Esophagus muscularis mucosa (tissue), 4 donors: Measurements from ENCODE around the gene GRIK3. TPM values are rescaled to one million over a fixed set of nuclear protein-coding genes. Genes with fewer than 3 reads are reported as not detected.

Experiments used
- DNase-seq: peaks from one replicate; pipeline ENCODE4 v3.0.0-alpha.2; 2017; ENCODE audit errors: extremely low spot score
- H3K27ac ChIP-seq, 4 donors: fragments of 200-600 bp; sonication (generic); replicated peaks in 1 of 4; 1 replicate in 3 of 4; 2 replicates in 1 of 4; pipeline ENCODE4 v1.5.1; 2016 to 2019; ENCODE audit warnings: mild to moderate bottlenecking in 1 of 4
- H3K27me3 ChIP-seq, 4 donors: fragments of 200-600 bp; sonication (generic); one replicate each; pipeline versions ENCODE4 v1.5.1 to v1.6.0; 2016 to 2019
- H3K36me3 ChIP-seq, 4 donors: fragments of 200-600 bp; sonication (generic); one replicate each; pipeline ENCODE4 v1.5.1; 2016 to 2019
- H3K4me1 ChIP-seq, 4 donors: fragments of 200-600 bp; sonication (generic); one replicate each; pipeline ENCODE4 v1.5.1; 2016 to 2019
- H3K4me3 ChIP-seq, 4 donors: fragments of 200-600 bp; sonication (generic); 1 replicate in 2 of 4; 2 replicates in 2 of 4; pipeline ENCODE4 v1.5.1; 2016 to 2019; ENCODE audit warnings: mild to moderate bottlenecking in 4 of 4, moderate library complexity in 1 of 4
- H3K9me3 ChIP-seq, 4 donors: fragments of 200-600 bp; sonication (generic); 1 replicate in 3 of 4; 2 replicates in 1 of 4; pipeline ENCODE4 v1.5.1; 2016 to 2019
- EP300 ChIP-seq: sonication (generic); formaldehyde crosslinking; IDR thresholded peaks from one replicate; pipeline ENCODE4 v1.6.1; 2017; ENCODE audit warnings: antibody characterized with exemption
- POLR2A ChIP-seq: fragments of 450-650 bp; IDR thresholded peaks from one replicate; pipeline ENCODE4 v1.6.1; 2017; ENCODE audit warnings: antibody characterized with exemption, moderate library complexity, mild to moderate bottlenecking, low read depth
- POLR2AphosphoS5 ChIP-seq, 2 donors: sonication (generic); formaldehyde crosslinking; IDR thresholded peaks; one replicate each; pipeline ENCODE4 v1.6.1; 2017; ENCODE audit warnings: antibody characterized with exemption in 2 of 2
- WGBS: methylation state at CpG from one replicate; pipeline ENCODE4 v1.1.5; 2018; 5-methylcytosine and 5-hydroxymethylcytosine counted together
- intact Hi-C: fragments of 100-400 bp; cut with DNase I; formaldehyde crosslinking; loops from one replicate; pipeline ENCODE4 v1.15.1; 2023
- total RNA-seq, 4 donors: library from RNA; depleted of rRNA; stranded (reverse); fragments of >200 nt; gene quantifications; one replicate each; pipeline versions ENCODE4 v1.1.0 to v1.2.1, GENCODE V29; 2016
- TF ChIP-seq, protein P1 (sequence below), 3 experiments: fragments of 200-600 bp in 2 of 3; fragments of 450-650 bp in 1 of 3; sonication (generic) in 2 of 3; IDR thresholded peaks; one replicate each; pipeline ENCODE4 v1.5.1; 2017 to 2019; ENCODE audit warnings: antibody characterized with exemption in 3 of 3, mild to moderate bottlenecking in 2 of 3, moderate library complexity in 1 of 3

Gene GRIK3
- total RNA-seq, 4 donors from 2014 or later = 5.3 to 7.9 (median 6.6) TPM

DNA sequence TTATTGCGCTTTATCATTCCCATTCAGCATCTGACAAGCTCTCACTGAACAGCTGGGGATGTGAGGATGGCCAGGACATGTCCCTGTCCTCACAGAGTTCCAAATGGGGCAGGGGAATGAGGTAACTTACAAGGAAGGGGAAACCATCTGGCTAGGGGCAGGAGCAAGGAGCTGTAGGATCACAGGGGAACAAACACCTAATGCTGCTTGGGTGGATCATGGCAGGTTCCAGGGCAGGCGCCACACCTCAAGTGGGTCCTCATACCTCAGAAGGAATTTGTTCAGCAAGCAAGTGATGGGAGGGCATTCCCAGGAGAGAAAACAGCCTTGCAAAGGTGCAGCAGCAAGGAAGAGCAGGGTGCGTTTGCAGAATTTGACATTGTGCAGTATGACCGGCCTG is 35.1 kb upstream of the GRIK3 start:
- DNase-seq = no peak
- 87% methylated on average over 4 of the region's 4 CpGs for WGBS
- Histone ChIP-seq H3K27ac (no peak overlapping the region), H3K27me3 (peaks cover 0 to 86% (median 0%) of the 10 kb centered on the region in 4 donors), H3K36me3 (no peaks in the 10 kb centered on the region), H3K4me1 (no peaks in the 10 kb centered on the region), H3K4me3 (no peak overlapping the region), H3K9me3 (no peaks in the 10 kb centered on the region)
- intact Hi-C loops = no loop called here
- TF ChIP-seq EP300 (no peak), POLR2A (no peak), POLR2AphosphoS5 (IDR thresholded peaks at IDR 0.05) (no peak)
- TF ChIP-seq, protein P1, sequence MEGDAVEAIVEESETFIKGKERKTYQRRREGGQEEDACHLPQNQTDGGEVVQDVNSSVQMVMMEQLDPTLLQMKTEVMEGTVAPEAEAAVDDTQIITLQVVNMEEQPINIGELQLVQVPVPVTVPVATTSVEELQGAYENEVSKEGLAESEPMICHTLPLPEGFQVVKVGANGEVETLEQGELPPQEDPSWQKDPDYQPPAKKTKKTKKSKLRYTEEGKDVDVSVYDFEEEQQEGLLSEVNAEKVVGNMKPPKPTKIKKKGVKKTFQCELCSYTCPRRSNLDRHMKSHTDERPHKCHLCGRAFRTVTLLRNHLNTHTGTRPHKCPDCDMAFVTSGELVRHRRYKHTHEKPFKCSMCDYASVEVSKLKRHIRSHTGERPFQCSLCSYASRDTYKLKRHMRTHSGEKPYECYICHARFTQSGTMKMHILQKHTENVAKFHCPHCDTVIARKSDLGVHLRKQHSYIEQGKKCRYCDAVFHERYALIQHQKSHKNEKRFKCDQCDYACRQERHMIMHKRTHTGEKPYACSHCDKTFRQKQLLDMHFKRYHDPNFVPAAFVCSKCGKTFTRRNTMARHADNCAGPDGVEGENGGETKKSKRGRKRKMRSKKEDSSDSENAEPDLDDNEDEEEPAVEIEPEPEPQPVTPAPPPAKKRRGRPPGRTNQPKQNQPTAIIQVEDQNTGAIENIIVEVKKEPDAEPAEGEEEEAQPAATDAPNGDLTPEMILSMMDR (IDR thresholded peaks at IDR 0.05) = no peak

DNA sequence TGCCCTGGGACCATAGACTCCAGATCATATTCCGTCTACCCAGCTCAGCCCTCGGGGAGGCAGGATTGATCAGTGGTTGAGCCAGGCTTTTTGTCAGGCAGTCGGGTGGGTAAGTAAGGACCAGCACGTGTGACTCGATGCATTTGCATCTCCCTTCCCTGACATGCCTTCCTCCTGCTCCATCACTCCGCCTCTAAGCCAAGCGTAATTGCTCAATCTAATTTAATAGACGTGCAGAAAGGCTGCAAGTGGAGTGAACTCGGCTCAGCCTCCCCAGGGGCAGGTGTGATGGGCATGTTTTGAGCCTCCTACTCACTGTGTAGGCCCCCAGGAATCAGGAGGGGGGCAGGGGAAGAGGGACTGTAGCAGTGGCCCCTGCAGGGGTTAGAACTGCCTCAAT is 34.6 kb upstream of the GRIK3 start:
- no peak for DNase-seq
- Histone ChIP-seq H3K27ac (no peak overlapping the region), H3K9me3 (no peaks in the 10 kb centered on the region), H3K36me3 (no peaks in the 10 kb centered on the region), H3K4me1 (no peaks in the 10 kb centered on the region), H3K27me3 (peaks cover 0 to 88% (median 0%) of the 10 kb centered on the region in 4 donors), H3K4me3 (no peak overlapping the region)
- TF ChIP-seq EP300 (no peak), POLR2A (no peak), POLR2AphosphoS5 (IDR thresholded peaks at IDR 0.05) (no peak)
- TF ChIP-seq, protein P1 (IDR thresholded peaks at IDR 0.05) = no peak
- intact Hi-C loops = no loop called here
- WGBS = 57% methylated on average over 9 of the region's 9 CpGs

DNA sequence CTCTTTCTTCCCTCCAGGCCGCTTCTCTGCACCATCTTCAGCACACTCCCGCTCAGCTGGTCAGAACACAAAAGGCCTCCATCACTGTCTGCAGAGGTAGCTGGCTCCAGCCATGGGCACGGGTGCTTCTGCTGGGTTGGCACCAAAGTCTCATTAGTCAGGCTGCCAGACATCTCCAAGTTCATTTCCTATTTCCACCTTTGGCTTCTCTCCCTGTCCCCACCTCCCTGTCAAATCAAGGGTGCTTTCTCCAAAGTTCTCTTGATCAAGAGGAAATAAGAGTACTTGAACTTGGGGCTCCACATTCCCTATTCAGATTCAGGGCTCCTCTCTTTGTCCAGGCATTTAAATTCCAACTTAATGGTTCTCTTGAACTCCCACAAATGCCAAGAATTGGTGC is 33.9 kb upstream of the GRIK3 start:
- peaks cover 0 to 81% (median 0%) of the 10 kb centered on the region in 4 donors for H3K27me3 ChIP-seq
- TF ChIP-seq POLR2AphosphoS5 (IDR thresholded peaks at IDR 0.05) = no peak
- TF ChIP-seq POLR2A = no peak
- TF ChIP-seq, protein P1 (IDR thresholded peaks at IDR 0.05) = no peak
- no peak for TF ChIP-seq EP300

DNA sequence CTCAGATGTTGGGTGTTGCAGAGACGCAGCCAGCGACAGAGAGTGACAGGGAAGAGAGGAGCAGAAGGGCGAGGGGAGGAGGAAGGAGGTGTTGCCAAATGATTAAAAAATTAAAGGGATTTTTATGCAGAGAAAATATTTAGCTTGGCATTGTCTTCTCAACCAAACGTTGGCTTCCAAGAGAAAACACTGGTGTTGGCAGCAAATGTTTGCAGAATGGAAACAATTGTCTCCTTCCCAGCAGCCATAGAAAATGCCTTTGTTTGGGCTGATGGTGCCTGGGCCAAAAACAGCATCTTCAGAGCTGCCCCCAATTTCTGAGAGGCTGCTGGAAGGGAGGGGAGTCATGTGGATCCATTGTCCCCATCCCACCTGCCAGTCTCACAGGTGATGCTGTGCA is 29.7 kb upstream of the GRIK3 start:
- intact Hi-C loops = no loop called here
- Histone ChIP-seq H3K27me3 (peaks cover 0 to 50% (median 1%) of the 10 kb centered on the region in 4 donors), H3K27ac (no peak overlapping the region), H3K36me3 (no peaks in the 10 kb centered on the region), H3K9me3 (no peaks in the 10 kb centered on the region), H3K4me3 (no peak overlapping the region), H3K4me1 (no peaks in the 10 kb centered on the region)
- TF ChIP-seq POLR2AphosphoS5 (IDR thresholded peaks at IDR 0.05) (no peak), EP300 (no peak), POLR2A (no peak)
- TF ChIP-seq, protein P1 (IDR thresholded peaks at IDR 0.05) = no peak
- WGBS = 44% methylated on average over 4 of the region's 4 CpGs
- no peak for DNase-seq

More for the DNA sequence above, 33.9 kb upstream of the GRIK3 start:
- 86% methylated on average over 3 of the region's 3 CpGs for WGBS
- Histone ChIP-seq H3K27ac (no peak overlapping the region), H3K4me1 (no peaks in the 10 kb centered on the region), H3K36me3 (no peaks in the 10 kb centered on the region), H3K9me3 (no peaks in the 10 kb centered on the region), H3K4me3 (no peak overlapping the region)
- no peak for DNase-seq
- intact Hi-C loops = no loop called here

DNA sequence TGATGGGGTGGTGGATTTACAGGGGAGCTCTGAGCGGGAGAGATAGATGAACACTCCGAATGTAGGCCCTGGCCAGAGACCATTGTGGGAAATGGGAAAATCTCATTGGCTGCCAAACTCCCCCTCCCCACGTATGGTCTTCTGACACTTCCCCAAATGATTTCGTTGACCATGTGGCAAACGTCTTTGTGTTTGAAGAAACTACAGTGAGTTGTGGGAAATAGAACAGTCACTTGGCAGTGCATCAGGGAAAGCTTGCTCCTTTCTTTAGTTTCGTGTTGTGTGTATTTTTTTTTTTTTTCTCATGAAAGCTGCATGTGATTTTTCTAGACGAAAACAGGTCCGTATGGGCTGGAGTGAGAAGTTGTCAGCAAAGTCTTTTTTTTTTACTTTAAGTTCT is 25.0 kb upstream of the GRIK3 start:
- H3K4me3 ChIP-seq = no peak overlapping the region
- 50% methylated on average over 8 of the region's 8 CpGs for WGBS
- peaks cover 0 to 12% (median 2%) of the 10 kb centered on the region in 4 donors for H3K27me3 ChIP-seq
- TF ChIP-seq, protein P1 (IDR thresholded peaks at IDR 0.05) = no peak
- TF ChIP-seq POLR2AphosphoS5 (IDR thresholded peaks at IDR 0.05) (no peak), EP300 (no peak), POLR2A (no peak)
- no peaks in the 10 kb centered on the region for H3K36me3 ChIP-seq
- intact Hi-C loops = no loop called here
- no peaks in the 10 kb centered on the region for H3K9me3 ChIP-seq
- no peak overlapping the region for H3K27ac ChIP-seq
- no peaks in the 10 kb centered on the region for H3K4me1 ChIP-seq
- DNase-seq = no peak
